SK-N-SH (cell line): ENCODE results near the gene TCF19. TPM values are rescaled to one million over a fixed set of nuclear protein-coding genes. Genes with fewer than 3 reads are reported as not detected.

Experiments used
- CTCF ChIA-PET: fragments of 300-600, 350-600 bp; formaldehyde crosslinking; extraction: SDS; loops from one replicate; lab custom pipeline; 2021; lab: Yijun Ruan, JAX
- POLR2A ChIA-PET: fragments of 350-600 bp; sonication (Branson Sonifier 250); formaldehyde crosslinking; extraction: SDS; loops from one replicate; lab custom pipeline; 2020; ENCODE audit warnings: antibody characterized with exemption, inconsistent platforms; lab: Yijun Ruan, JAX
- DNase-seq: peaks from one replicate; pipeline ENCODE4 v3.0.0; 2012
- H2AFZ ChIP-seq: fragments of 200-600 bp; sonication (generic); 2 replicates; pipeline ENCODE4 v1.8.1; 2016; ENCODE audit warnings: antibody characterized with exemption, mild to moderate bottlenecking, low read depth
- H3F3A ChIP-seq: fragments of 200-600 bp; sonication (generic); replicated peaks from 2 replicates; pipeline ENCODE3; 2016; ENCODE audit warnings: antibody characterized with exemption, mild to moderate bottlenecking; ENCODE audit not compliant: insufficient read depth
- H3K27ac ChIP-seq, 2 experiments: fragments of 200-500 bp in 1 of 2; fragments of 200-600 bp in 1 of 2; sonication (Bioruptor generic) in 1 of 2; sonication (generic), shearing (Covaris generic) in 1 of 2; 2 replicates each; pipeline versions ENCODE4 v1.5.1 to v1.6.1; 2014 to 2016; ENCODE audit warnings: low read depth in 2 of 2, inconsistent platforms in 1 of 2, low read length in 1 of 2, mild to moderate bottlenecking in 1 of 2, mixed read lengths in 1 of 2
- H3K27me3 ChIP-seq: fragments of 200-600 bp; sonication (generic), shearing (Covaris generic); 2 replicates; pipeline ENCODE4 v1.6.1; 2016; ENCODE audit warnings: mixed run types; ENCODE audit not compliant: insufficient read depth
- H3K36me3 ChIP-seq, 2 experiments: fragments of 200-500 bp in 1 of 2; fragments of 200-600 bp in 1 of 2; sonication (Bioruptor generic) in 1 of 2; sonication (generic) in 1 of 2; replicated peaks in 1 of 2; 2 replicates each; pipeline versions ENCODE3 to v1.5.1; 2014 to 2016; ENCODE audit warnings: low read length in 1 of 2, mild to moderate bottlenecking in 1 of 2; ENCODE audit not compliant: insufficient read depth in 2 of 2, control insufficient read depth in 1 of 2
- H3K4me1 ChIP-seq, 2 experiments: fragments of 200-500 bp in 1 of 2; fragments of 200-600 bp in 1 of 2; sonication (Bioruptor generic) in 1 of 2; sonication (generic), shearing (Covaris generic) in 1 of 2; 2 replicates each; pipeline versions ENCODE4 v1.5.1 to v1.6.1; 2014 to 2016; ENCODE audit warnings: low read depth in 1 of 2, low read length in 1 of 2, mixed run types in 1 of 2; ENCODE audit not compliant: insufficient read depth in 2 of 2, control insufficient read depth in 1 of 2
- H3K4me2 ChIP-seq: fragments of 200-600 bp; sonication (generic), shearing (Covaris generic); 2 replicates; pipeline ENCODE4 v1.6.1; 2017; ENCODE audit warnings: mixed run types
- H3K4me3 ChIP-seq, 2 experiments: fragments of 200-500 bp in 1 of 2; fragments of 200-600 bp in 1 of 2; sonication (Bioruptor generic) in 1 of 2; sonication (generic), shearing (Covaris generic) in 1 of 2; 2 replicates each; pipeline versions ENCODE4 v1.5.1 to v1.8.1; 2014 to 2016; ENCODE audit warnings: low read depth in 2 of 2, inconsistent platforms in 1 of 2, low read length in 1 of 2, mild to moderate bottlenecking in 1 of 2, mixed read lengths in 1 of 2, moderate library complexity in 1 of 2
- H3K79me2 ChIP-seq: fragments of 200-600 bp; sonication (generic); 2 replicates; pipeline ENCODE4 v1.8.1; 2017; ENCODE audit warnings: mild to moderate bottlenecking; ENCODE audit not compliant: insufficient read depth
- H3K9ac ChIP-seq: fragments of 200-600 bp; sonication (generic); 2 replicates; pipeline ENCODE4 v1.6.1; 2017; ENCODE audit warnings: mixed run types
- H3K9me2 ChIP-seq: fragments of 200-600 bp; sonication (generic); 2 replicates; pipeline ENCODE4 v1.6.1; 2017; ENCODE audit warnings: mixed run types
- H3K9me3 ChIP-seq: fragments of 200-600 bp; sonication (generic); 2 replicates; pipeline ENCODE4 v1.6.1; 2017; ENCODE audit warnings: mixed run types, mild to moderate bottlenecking, moderate library complexity
- H4K20me1 ChIP-seq: fragments of 200-600 bp; sonication (generic); 2 replicates; pipeline ENCODE4 v1.6.1; 2017; ENCODE audit warnings: mild to moderate bottlenecking, mixed run types; ENCODE audit not compliant: insufficient read depth
- CHD2 ChIP-seq: fragments of 150-350 bp; IDR thresholded peaks from 2 replicates; pipeline ENCODE4 v1.6.1; 2018; ENCODE audit warnings: low read length; ENCODE audit not compliant: partially characterized antibody
- EP300 ChIP-seq, 2 experiments: IDR thresholded peaks; 2 replicates each; pipeline versions ENCODE4 v1.4.0 to v1.6.1; 2012; ENCODE audit warnings: borderline replicate concordance in 1 of 2, low read depth in 1 of 2, low read length in 1 of 2
- EZH2phosphoT487 ChIP-seq: fragments of 200-600 bp; sonication (generic); IDR thresholded peaks from 2 replicates; pipeline ENCODE4 v1.6.1; 2017; ENCODE audit warnings: low read depth, mixed run types, mild to moderate bottlenecking, antibody characterized with exemption, moderate library complexity, borderline replicate concordance
- FOSL2 ChIP-seq: IDR thresholded peaks from 2 replicates; pipeline ENCODE4 v1.4.0; 2012; ENCODE audit warnings: low read depth, mild to moderate bottlenecking, moderate library complexity, borderline replicate concordance
- FOXM1 ChIP-seq: IDR thresholded peaks from 2 replicates; pipeline ENCODE4 v1.4.0; 2012; ENCODE audit warnings: low read depth, mild to moderate bottlenecking
- GABPA ChIP-seq: IDR thresholded peaks from 2 replicates; pipeline ENCODE4 v1.4.0; 2012; ENCODE audit warnings: low read depth, mild to moderate bottlenecking
- GATA2 ChIP-seq: sonication (generic); formaldehyde crosslinking; IDR thresholded peaks from 2 replicates; pipeline ENCODE4 v1.5.0; 2020; ENCODE audit warnings: mild to moderate bottlenecking, missing genetic modification reagents
- IRF3 ChIP-seq: fragments of 150-350 bp; IDR thresholded peaks from 2 replicates; pipeline ENCODE4 v1.6.1; 2016; ENCODE audit warnings: mild to moderate bottlenecking, low read depth, low read length
- JUND ChIP-seq: IDR thresholded peaks from 2 replicates; pipeline ENCODE4 v1.4.0; 2012
- MEF2A ChIP-seq: IDR thresholded peaks from 2 replicates; pipeline ENCODE4 v1.4.0; 2012; ENCODE audit warnings: low read depth, borderline replicate concordance
- NFIC ChIP-seq: IDR thresholded peaks from 2 replicates; pipeline ENCODE4 v1.4.0; 2012; ENCODE audit warnings: borderline replicate concordance
- RCOR1 ChIP-seq: fragments of 150-350 bp; IDR thresholded peaks from 2 replicates; pipeline ENCODE4 v1.6.1; 2017; ENCODE audit warnings: antibody characterized with exemption, low read length
- RFX5 ChIP-seq: IDR thresholded peaks from 2 replicates; pipeline ENCODE4 v1.6.1; 2012; ENCODE audit warnings: mild to moderate bottlenecking, improper control_type of control experiment, low read length
- RXRA ChIP-seq: IDR thresholded peaks from 2 replicates; pipeline ENCODE4 v1.4.0; 2012; ENCODE audit warnings: low read depth, mild to moderate bottlenecking, borderline replicate concordance
- TAF1 ChIP-seq: IDR thresholded peaks from 2 replicates; pipeline ENCODE4 v1.6.1; 2012; ENCODE audit warnings: low read depth, mild to moderate bottlenecking, low read length, moderate library complexity, borderline replicate concordance
- TEAD4 ChIP-seq: IDR thresholded peaks from 2 replicates; pipeline ENCODE4 v1.4.0; 2012; ENCODE audit warnings: mild to moderate bottlenecking, borderline replicate concordance; ENCODE audit not compliant: insufficient read depth
- USF1 ChIP-seq: IDR thresholded peaks from 2 replicates; pipeline ENCODE4 v1.4.0; 2012; ENCODE audit warnings: low read depth, borderline replicate concordance
- YY1 ChIP-seq: IDR thresholded peaks from 2 replicates; pipeline ENCODE4 v1.4.0; 2012; ENCODE audit warnings: low read depth, mild to moderate bottlenecking
- ZBTB33 ChIP-seq: IDR thresholded peaks from 2 replicates; pipeline ENCODE4 v1.4.0; 2012; ENCODE audit warnings: low read depth, borderline replicate concordance
- WGBS: methylation state at CpG from one replicate; pipeline ENCODE4 v1.1.6; 2017; ENCODE audit warnings: low lambda C conversion rate; 5-methylcytosine and 5-hydroxymethylcytosine counted together
- polyA plus RNA-seq, 3 experiments: library from polyadenylated mRNA; depleted of rRNA; stranded (reverse); fragments of >200 nt; gene quantifications; 2 replicates each; pipeline ENCODE4 v1.2.3, GENCODE V29; 2012

TCF19 gene
- polyA plus RNA-seq, 1 of the 3 experiments (the other 2 are of a cell fraction): 9.3 TPM

GRCh38 chr6:31110825-31111582, 47.4 kb upstream of the TCF19 start:
- DNase-seq: no peak
- no peaks in the 10 kb centered on the region; the same call in 1 of the 2 replicates for H3K27me3 ChIP-seq
- no peaks in the 10 kb centered on the region for H3K9me2 ChIP-seq
- no peaks in the 10 kb centered on the region for H3K9me3 ChIP-seq
- H2AFZ ChIP-seq: no peak overlapping the region
- peaks cover 5% of the 10 kb centered on the region for H3F3A ChIP-seq
- no peak overlapping the region for H3K9ac ChIP-seq
- no peaks in the 10 kb centered on the region for H3K36me3 ChIP-seq
- H3K27ac ChIP-seq: no peak overlapping the region
- TF ChIP-seq TAF1 (no peak), FOSL2 (no peak), GATA2 (CRISPR knock-in tag) (no peak), EZH2phosphoT487 (no peak), GABPA (no peak), JUND (no peak), IRF3 (no peak), EP300 (IDR thresholded peaks at IDR 0.05; ENCODE audit: borderline replicate concordance in 1 of 2, low read depth in 1 of 2, low read length in 1 of 2) (no peak), YY1 (no peak), RXRA (no peak), USF1 (no peak), NFIC (no peak), TEAD4 (no peak), FOXM1 (no peak), RCOR1 (no peak), MEF2A (no peak)
- TF ChIP-seq, all 33 proteins: peak for 0
- WGBS: 69% methylated on average over 11 of the region's 11 CpGs
- ChIA-PET POLR2A (no interaction called here), CTCF (interaction anchor here (0.6 to 4.8 kb wide), 6 partner anchors 17 to 82 kb away, joined by 3 to 20 read pairs (median 4); no protein-coding TSS in a partner anchor)
- Histone ChIP-seq H4K20me1 (no peaks in the 10 kb centered on the region), H3K79me2 (peaks cover 9% of the 10 kb centered on the region), H3K4me2 (no peak overlapping the region), H3K4me1 (peaks cover 2 to 12% of the 10 kb centered on the region in 2 experiments; a peak in 3 of 4 replicates), H3K4me3 (no peak overlapping the region)

GRCh38 chr6:31111712-31112111, 46.7 kb upstream of the TCF19 start:
- Histone ChIP-seq H3K79me2 (peaks cover 16% of the 10 kb centered on the region), H3F3A (peaks cover 5% of the 10 kb centered on the region), H3K4me3 (no peak overlapping the region), H4K20me1 (no peaks in the 10 kb centered on the region), H3K9ac (no peak overlapping the region), H3K9me2 (no peaks in the 10 kb centered on the region), H3K9me3 (no peaks in the 10 kb centered on the region), H3K27ac (no peak overlapping the region), H2AFZ (no peak overlapping the region), H3K36me3 (no peaks in the 10 kb centered on the region), H3K27me3 (no peaks in the 10 kb centered on the region; the same call in 1 of the 2 replicates), H3K4me2 (no peak overlapping the region), H3K4me1 (peaks cover 2 to 12% of the 10 kb centered on the region in 2 experiments; a peak in 3 of 4 replicates)
- 85% methylated on average over 7 of the region's 13 CpGs for WGBS
- ChIA-PET CTCF (interaction anchor here (1.4 to 4.8 kb wide), 4 partner anchors 16 to 255 kb away, joined by 4 to 20 read pairs (median 6); no protein-coding TSS in a partner anchor), POLR2A (no interaction called here)
- TF ChIP-seq GATA2 (CRISPR knock-in tag) (no peak), MEF2A (no peak), RFX5 (no peak), ZBTB33 (no peak), JUND (no peak), CHD2 (no peak), FOXM1 (no peak), IRF3 (no peak), TAF1 (no peak)
- no peak for DNase-seq
